Keratinocyte (primary cell): ENCODE measurements around the gene IL19. TPM values are rescaled to one million over a fixed set of nuclear protein-coding genes. Genes with fewer than 3 reads are reported as not detected.
A peak's percentile ranks its signal among the peaks of the same experiment; 100 is the strongest.
"Not testable (repeated sequence)": the region's sequence is repeated elsewhere in the genome, so short reads cannot be mapped to it uniquely, and the experiment has no call there.

ENCODE experiments used
- DNase-seq: peaks from one replicate; pipeline ENCODE4 v3.0.0-alpha.2; 2011; ENCODE audit warnings: low read depth, missing footprints, low spot score
- FAIRE-seq: peaks from 2 replicates; lab custom pipeline; 2011; peaks lifted over from hg19 to GRCh38; lab: Jason Lieb, UNC
- H2AFZ ChIP-seq: 2 replicates; pipeline ENCODE4 v1.6.0; 2012; ENCODE audit warnings: low read length, control low read depth, inconsistent platforms; ENCODE audit not compliant: control insufficient read depth
- H3K27ac ChIP-seq: 2 replicates; pipeline ENCODE4 v1.5.1; 2011; ENCODE audit warnings: low read length; ENCODE audit not compliant: control insufficient read depth, insufficient read depth
- H3K27me3 ChIP-seq: 3 replicates; pipeline ENCODE4 v1.6.0; 2011; ENCODE audit warnings: low read length; ENCODE audit not compliant: control insufficient read depth, insufficient read depth; ENCODE audit errors: extremely low read depth
- H3K36me3 ChIP-seq, 2 experiments: 2 replicates in 1 of 2; 3 replicates in 1 of 2; pipeline ENCODE4 v1.5.1; 2011; ENCODE audit warnings: low read length in 2 of 2, mild to moderate bottlenecking in 1 of 2; ENCODE audit not compliant: control insufficient read depth in 2 of 2, insufficient read depth in 2 of 2; ENCODE audit errors: extremely low read depth in 1 of 2
- H3K4me1 ChIP-seq: 3 replicates; pipeline ENCODE4 v1.5.1; 2011; ENCODE audit warnings: low read length; ENCODE audit not compliant: control insufficient read depth, insufficient read depth; ENCODE audit errors: extremely low read depth
- H3K4me2 ChIP-seq: 3 replicates; pipeline ENCODE4 v1.6.0; 2011; ENCODE audit warnings: low read depth, low read length; ENCODE audit not compliant: control insufficient read depth, insufficient read depth; ENCODE audit errors: extremely low read depth
- H3K4me3 ChIP-seq, 3 experiments: fragments of 200-600 bp in 1 of 3; sonication (generic) in 1 of 3; 2 replicates in 2 of 3; 3 replicates in 1 of 3; pipeline ENCODE4 v1.5.1; 2011 to 2016; ENCODE audit warnings: low read length in 3 of 3, mild to moderate bottlenecking in 3 of 3, control low read depth in 2 of 3, inconsistent platforms in 1 of 3, low read depth in 1 of 3, mixed read lengths in 1 of 3, mixed run types in 1 of 3, moderate library complexity in 1 of 3; ENCODE audit not compliant: control insufficient read depth in 2 of 3, insufficient read depth in 2 of 3; ENCODE audit errors: extremely low read depth in 1 of 3
- H3K79me2 ChIP-seq: 2 replicates; pipeline ENCODE4 v1.6.0; 2012; ENCODE audit warnings: low read length; ENCODE audit not compliant: control insufficient read depth, insufficient read depth
- H3K9ac ChIP-seq: 3 replicates; pipeline ENCODE4 v1.6.0; 2011; ENCODE audit warnings: low read length; ENCODE audit not compliant: control insufficient read depth, insufficient read depth; ENCODE audit errors: extremely low read depth
- H3K9me1 ChIP-seq: 3 replicates; pipeline ENCODE4 v1.6.0; 2011; ENCODE audit warnings: low read length; ENCODE audit not compliant: control insufficient read depth, insufficient read depth; ENCODE audit errors: extremely low read depth
- H3K9me3 ChIP-seq: 2 replicates; pipeline ENCODE4 v1.5.1; 2012; ENCODE audit warnings: low read depth, low read length; ENCODE audit not compliant: control insufficient read depth
- H4K20me1 ChIP-seq: 3 replicates; pipeline ENCODE4 v1.6.0; 2011; ENCODE audit warnings: low read length; ENCODE audit not compliant: control insufficient read depth, insufficient read depth; ENCODE audit errors: extremely low read depth
- CTCF ChIP-seq, 3 experiments: IDR thresholded peaks in 1 of 3; conservative IDR thresholded peaks in 1 of 3; optimal IDR thresholded peaks in 1 of 3; 2 replicates in 2 of 3; 3 replicates in 1 of 3; pipeline versions ENCODE3 to v1.5.1; 2011; ENCODE audit warnings: low read length in 3 of 3, mild to moderate bottlenecking in 3 of 3, moderate library complexity in 2 of 3, control low read depth in 1 of 3, inconsistent platforms in 1 of 3; ENCODE audit not compliant: insufficient read depth in 2 of 3; ENCODE audit errors: extremely low read depth in 1 of 3
- EZH2 ChIP-seq: IDR thresholded peaks from one replicate; pipeline ENCODE4 v1.6.1; 2012; ENCODE audit warnings: inconsistent platforms, mild to moderate bottlenecking, low read length, moderate library complexity
- dilution Hi-C: fragments of 300-500 bp; cut with MboI; formaldehyde crosslinking; loops from one replicate; pipeline ENCODE4 v1.7.0; 2020; ENCODE audit warnings: low sequenced_read_pairs; ENCODE audit not compliant: extremely low pct_ligation_motif_present
- polyA plus RNA-seq, 5 experiments: library from polyadenylated mRNA; depleted of rRNA in 3 of 5; stranded (reverse) in 3 of 5; stranded (forward) in 1 of 5; unstranded in 1 of 5; fragments of >200 nt; gene quantifications; 1 replicate in 1 of 5; 2 replicates in 3 of 5; 3 replicates in 1 of 5; pipeline versions ENCODE4 v1.2.1 to v1.2.3, GENCODE V29; 2011 to 2012; ENCODE audit warnings: missing spikeins in 2 of 5, low read depth in 1 of 5, low replicate concordance in 1 of 5

Gene IL19
- polyA plus RNA-seq, 1 donor (not counting 4 experiments of a cell fraction or from before 2014, with no cell fraction given) = not detected

DNA sequence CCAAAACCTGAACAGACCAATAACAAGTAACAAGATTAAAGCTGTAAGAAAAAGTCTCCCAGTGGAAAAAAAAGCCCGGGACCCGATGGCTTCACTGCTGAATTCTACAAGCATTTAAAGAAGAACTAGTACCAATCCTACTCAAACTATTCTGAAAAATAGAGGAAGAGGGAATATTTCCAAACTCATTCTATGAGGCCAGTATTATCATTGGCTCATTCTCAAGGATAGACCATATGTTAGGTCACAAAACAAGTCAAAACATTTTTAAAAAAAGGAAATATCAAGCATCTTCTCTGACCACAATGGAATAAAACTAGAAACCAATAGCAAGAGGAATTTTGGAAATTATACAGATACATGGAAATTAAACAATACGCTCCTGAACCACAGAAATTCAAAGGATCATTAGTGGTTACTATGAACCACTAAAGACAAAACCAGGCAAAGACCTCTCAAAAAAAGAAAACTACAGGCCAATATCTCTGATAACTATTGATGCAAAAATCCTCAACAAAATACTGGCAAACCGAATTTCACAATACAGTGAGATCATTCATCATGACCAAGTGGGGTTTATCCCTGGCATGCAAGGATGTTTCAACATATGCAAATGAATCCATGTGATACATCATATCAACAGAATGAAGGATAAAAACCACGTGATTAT lies 80.9 kb downstream of the IL19 start:
- H3K27me3 ChIP-seq = no peaks in the 10 kb centered on the region
- DNase-seq = no peak

DNA sequence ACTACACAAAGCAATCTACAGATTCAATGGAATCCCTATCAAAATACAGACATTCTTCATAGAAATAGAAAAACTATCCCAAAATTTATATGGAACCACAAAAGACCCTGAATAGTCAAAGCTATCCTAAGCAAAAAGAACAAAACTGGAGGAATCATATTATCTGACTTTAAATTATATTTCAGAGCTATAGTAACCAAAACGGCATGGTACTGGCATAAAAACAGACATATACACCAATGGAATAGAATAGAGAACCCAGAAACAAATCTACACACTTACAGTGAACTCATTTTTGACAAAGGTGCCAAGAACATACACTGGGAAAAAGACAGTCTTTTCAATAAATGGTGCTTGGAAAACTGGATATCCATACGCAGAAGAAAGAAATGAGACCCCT lies 82.1 kb downstream of the IL19 start:
- DNase-seq, H3K9me3 ChIP-seq, FAIRE-seq, H3K79me2 ChIP-seq, H3K4me3 ChIP-seq, H3K27ac ChIP-seq, H2AFZ ChIP-seq, H3K36me3 ChIP-seq, H3K27me3 ChIP-seq, H3K4me1 ChIP-seq, dilution Hi-C loops, H3K4me2 ChIP-seq, H4K20me1 ChIP-seq, H3K9ac ChIP-seq, H3K9me1 ChIP-seq: not testable (repeated sequence)

More for the DNA sequence above, 80.9 kb downstream of the IL19 start:
- Histone ChIP-seq H3K79me2 (no peaks in the 10 kb centered on the region), H3K4me2 (no peak overlapping the region), H2AFZ (no peak overlapping the region), H3K9ac (no peak overlapping the region), H3K4me3 (no peak overlapping the region), H3K36me3 (no peaks in the 10 kb centered on the region), H3K27ac (no peak overlapping the region), H3K9me1 (no peaks in the 10 kb centered on the region), H3K9me3 (no peaks in the 10 kb centered on the region), H3K4me1 (peaks cover 7% of the 10 kb centered on the region), H4K20me1 (no peaks in the 10 kb centered on the region)
- dilution Hi-C loops = no loop called here
- FAIRE-seq = peak; percentile 13
- TF ChIP-seq EZH2 (no peak), CTCF (optimal IDR thresholded peaks at IDR 0.05 in 1 of 3, IDR thresholded peaks at IDR 0.05 in 1 of 3, conservative IDR thresholded peaks at IDR 0.05 in 1 of 3; ENCODE audit: extremely low read depth in 1 of 3, insufficient read depth in 2 of 3, low read length in 3 of 3) (no peak)

DNA sequence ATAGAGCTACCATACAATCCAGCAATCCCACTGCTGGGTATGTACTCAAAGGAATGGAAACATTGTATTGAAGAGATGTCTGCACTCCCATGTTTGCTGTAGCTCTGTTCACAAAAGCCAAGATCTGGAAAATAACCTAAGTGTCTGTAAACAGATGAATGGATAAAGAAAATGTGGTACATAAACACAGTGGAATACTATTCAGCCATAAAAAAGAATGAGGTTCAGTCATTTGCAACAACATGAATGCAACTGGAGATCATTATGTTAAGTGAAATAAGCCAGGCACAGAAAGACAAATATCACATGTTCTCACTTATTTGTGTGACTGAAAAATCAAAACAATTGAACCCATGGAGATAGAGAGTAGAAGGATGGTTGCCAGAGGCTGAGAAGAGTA lies 83.1 kb downstream of the IL19 start:
- DNase-seq, H3K4me2 ChIP-seq, H3K9me1 ChIP-seq, FAIRE-seq, H3K9me3 ChIP-seq, H3K4me1 ChIP-seq, H2AFZ ChIP-seq, H3K4me3 ChIP-seq, H4K20me1 ChIP-seq, H3K9ac ChIP-seq, H3K27ac ChIP-seq, H3K27me3 ChIP-seq, dilution Hi-C loops, H3K36me3 ChIP-seq, H3K79me2 ChIP-seq: not testable (repeated sequence)
